ENCODE measurements around the gene TDRD1. TPM values are rescaled to one million over a fixed set of nuclear protein-coding genes. Genes with fewer than 3 reads are reported as not detected.

TDRD1 gene
- total and polyA plus RNA-seq, 2 donors (not counting 3 experiments of a cell fraction or from before 2014, with no cell fraction given) = not detected

GRCh38 chr10:114262496-114262895 is 83.3 kb downstream of the TDRD1 start:
- no peaks in the 10 kb centered on the region for H3K36me3 ChIP-seq (ENCODE audit: control insufficient read depth in 2 of 2, extremely low read depth in 1 of 2, insufficient read depth in 2 of 2, low read length in 2 of 2)
- no peaks in the 10 kb centered on the region for H4K20me1 ChIP-seq (replicated peaks; ENCODE audit: control insufficient read depth, extremely low read depth, insufficient read depth, low read length)
- H3K9me3 ChIP-seq (replicated peaks; ENCODE audit: control insufficient read depth, insufficient read depth, low read length) = no peaks in the 10 kb centered on the region
- dilution Hi-C loops (cut with MboI; ENCODE audit: extremely low pct_ligation_motif_present, low sequenced_read_pairs) = no loop called here
- H3K9ac ChIP-seq (replicated peaks; ENCODE audit: extremely low read depth, insufficient read depth, low read length) = no peak overlapping the region
- no peak overlapping the region for H3K4me3 ChIP-seq (replicated peaks in 1 of 3; ENCODE audit: insufficient read depth in 1 of 3, low read depth in 1 of 3, low read length in 3 of 3)
- H2AFZ ChIP-seq (ENCODE audit: low read depth, low read length) = no peak overlapping the region
- FAIRE-seq (no peak), DNase-seq (ENCODE audit: low read depth, low spot score) (no peak)
- H3K27ac ChIP-seq (ENCODE audit: insufficient read depth, low read depth, low read length) = no peak overlapping the region
- no peaks in the 10 kb centered on the region for H3K9me1 ChIP-seq (replicated peaks; ENCODE audit: control insufficient read depth, extremely low read depth, insufficient read depth, low read length)
- intact Hi-C loops (cut with micrococcal nuclease) = no loop called here
- H3K79me2 ChIP-seq (ENCODE audit: control insufficient read depth, insufficient read depth, low read length) = no peaks in the 10 kb centered on the region
- no TSS peak for BruUV-seq (replicated peaks)
- H3K4me2 ChIP-seq (ENCODE audit: insufficient read depth, low read length) = no peak overlapping the region
- no peaks in the 10 kb centered on the region for H3K4me1 ChIP-seq (ENCODE audit: control insufficient read depth, extremely low read depth, insufficient read depth, low read length)
- ChIA-PET CTCF (interaction anchor here (1.0 kb wide), 1 partner anchor 9 kb away, joined by 3 read pairs; no protein-coding TSS in a partner anchor), POLR2A (no interaction called here)
- no peak for TF ChIP-seq GATA2 (IDR thresholded peaks at IDR 0.05; ENCODE audit: insufficient read depth, insufficient read length, low read depth, low read length)
- TF ChIP-seq JUN (IDR thresholded peaks at IDR 0.05; ENCODE audit: borderline replicate concordance, insufficient read depth, insufficient read length, low read depth) = no peak
- no peak for TF ChIP-seq CTCF (IDR thresholded peaks at IDR 0.05; ENCODE audit: extremely low read depth in 1 of 2, insufficient read depth in 1 of 2, low read depth in 1 of 2, low read length in 2 of 2)
- TF ChIP-seq POLR2A (IDR thresholded peaks at IDR 0.05; ENCODE audit: low read depth, low read length) = no peak
- no peak for TF ChIP-seq POLR2AphosphoS5 (IDR thresholded peaks at IDR 0.05; ENCODE audit: insufficient read depth, low read depth, low read length)
- no peak for TF ChIP-seq MAX (IDR thresholded peaks at IDR 0.05; ENCODE audit: insufficient read depth, insufficient read length)
- no peak for TF ChIP-seq FOS (IDR thresholded peaks at IDR 0.05; ENCODE audit: borderline replicate concordance, insufficient read depth, low read length)
- TF ChIP-seq MYC (IDR thresholded peaks at IDR 0.05; ENCODE audit: low read depth, low read length) = no peak
- TF ChIP-seq EZH2 (IDR thresholded peaks at IDR 0.05; ENCODE audit: borderline replicate concordance, low read depth, low read length, severe bottlenecking) = no peak
- no peaks in the 10 kb centered on the region for H3K27me3 ChIP-seq (ENCODE audit: control insufficient read depth in 2 of 2, insufficient read depth in 2 of 2, low read length in 2 of 2)
